Trophoblast cell (in vitro differentiated cells and primary cell): ENCODE measurements around the gene IFITM5.

Experiments used
- DNase-seq, 2 donors: peaks; one replicate each; pipeline ENCODE4 v3.0.0-alpha.2; 2016
- H2AFZ ChIP-seq: 2 replicates; pipeline ENCODE4 v1.6.1; 2013; ENCODE audit warnings: low read length, moderate library complexity, mild to moderate bottlenecking; ENCODE audit not compliant: insufficient read depth, poor library complexity
- H2AK5ac ChIP-seq: 2 replicates; pipeline ENCODE4 v1.6.1; 2013; ENCODE audit warnings: mild to moderate bottlenecking, low read length
- H2BK120ac ChIP-seq: 2 replicates; pipeline ENCODE4 v1.6.1; 2013; ENCODE audit warnings: low read length, mild to moderate bottlenecking, moderate library complexity; ENCODE audit not compliant: insufficient read depth, poor library complexity
- H2BK12ac ChIP-seq: 2 replicates; pipeline ENCODE4 v1.6.1; 2013; ENCODE audit warnings: mild to moderate bottlenecking, low read length, moderate library complexity
- H2BK5ac ChIP-seq: 2 replicates; pipeline ENCODE4 v1.6.1; 2013; ENCODE audit warnings: low read length, low read depth, moderate library complexity, mild to moderate bottlenecking; ENCODE audit not compliant: poor library complexity
- H3K14ac ChIP-seq: 2 replicates; pipeline ENCODE4 v1.6.1; 2013; ENCODE audit warnings: mild to moderate bottlenecking, low read length
- H3K18ac ChIP-seq: 2 replicates; pipeline ENCODE4 v1.6.1; 2013; ENCODE audit warnings: mild to moderate bottlenecking, low read length
- H3K23ac ChIP-seq: 2 replicates; pipeline ENCODE4 v1.6.1; 2013; ENCODE audit warnings: low read length
- H3K27ac ChIP-seq: 2 replicates; pipeline ENCODE4 v1.5.1; 2013; ENCODE audit warnings: low read depth, mild to moderate bottlenecking, inconsistent platforms, low read length, moderate library complexity
- H3K27me3 ChIP-seq: 2 replicates; pipeline ENCODE4 v1.6.1; 2013; ENCODE audit warnings: inconsistent platforms, mild to moderate bottlenecking, low read length, moderate library complexity; ENCODE audit not compliant: insufficient read depth
- H3K36me3 ChIP-seq, 2 experiments: 1 replicate in 1 of 2; 2 replicates in 1 of 2; pipeline ENCODE4 v1.6.1; 2013; ENCODE audit warnings: low read length in 2 of 2, mild to moderate bottlenecking in 2 of 2, moderate library complexity in 1 of 2; ENCODE audit not compliant: insufficient read depth in 2 of 2, control insufficient read depth in 1 of 2
- H3K4ac ChIP-seq: 2 replicates; pipeline ENCODE4 v1.6.1; 2013; ENCODE audit warnings: low read depth, mild to moderate bottlenecking, low read length, moderate library complexity
- H3K4me1 ChIP-seq, 2 experiments: 1 replicate in 1 of 2; 2 replicates in 1 of 2; pipeline ENCODE4 v1.6.1; 2013; ENCODE audit warnings: low read length in 2 of 2, mild to moderate bottlenecking in 2 of 2, moderate library complexity in 1 of 2; ENCODE audit not compliant: insufficient read depth in 2 of 2, control insufficient read depth in 1 of 2
- H3K4me2 ChIP-seq: 2 replicates; pipeline ENCODE4 v1.6.1; 2013; ENCODE audit warnings: inconsistent platforms, mild to moderate bottlenecking, low read length, moderate library complexity
- H3K4me3 ChIP-seq: 2 replicates; pipeline ENCODE4 v1.5.1; 2013; ENCODE audit warnings: mild to moderate bottlenecking, low read depth, low read length, inconsistent platforms
- H3K79me1 ChIP-seq: one replicate; pipeline ENCODE4 v1.6.1; 2013; ENCODE audit warnings: low read length
- H3K79me2 ChIP-seq: 2 replicates; pipeline ENCODE4 v1.6.1; 2013; ENCODE audit warnings: low read length, mild to moderate bottlenecking; ENCODE audit not compliant: control insufficient read depth, insufficient read depth, poor library complexity
- H3K9ac ChIP-seq: 2 replicates; pipeline ENCODE4 v1.6.1; 2013; ENCODE audit warnings: mild to moderate bottlenecking, low read length
- H3K9me3 ChIP-seq: 2 replicates; pipeline ENCODE4 v1.6.1; 2013; ENCODE audit warnings: low read depth, mild to moderate bottlenecking, control low read depth, inconsistent platforms, low read length; ENCODE audit not compliant: insufficient read depth
- H4K12ac ChIP-seq: 2 replicates; pipeline ENCODE4 v1.6.1; 2013; ENCODE audit warnings: low read depth, mild to moderate bottlenecking, low read length, moderate library complexity
- H4K8ac ChIP-seq: 2 replicates; pipeline ENCODE4 v1.6.1; 2013; ENCODE audit warnings: low read depth, mild to moderate bottlenecking, low read length, moderate library complexity
- H4K91ac ChIP-seq: one replicate; pipeline ENCODE4 v1.6.1; 2013; ENCODE audit warnings: low read depth, mild to moderate bottlenecking, low read length, moderate library complexity
- WGBS: extraction: QIAGEN DNeasy Blood & Tissue Kit; methylation state at CpG from one replicate; pipeline ENCODE4 v1.1.7; 2013; ENCODE audit warnings: missing lambda C conversion rate; ENCODE audit not compliant: insufficient read length, insufficient coverage; ENCODE audit errors: extremely low coverage; 5-methylcytosine and 5-hydroxymethylcytosine counted together

Gene IFITM5

GRCh38 chr11:272931-273198 is 26.5 kb downstream of the IFITM5 start:
- Histone ChIP-seq H4K12ac (no peak overlapping the region), H3K4me3 (no peak overlapping the region), H4K91ac (no peak overlapping the region), H3K9me3 (no peaks in the 10 kb centered on the region), H3K79me2 (no peaks in the 10 kb centered on the region), H3K4me2 (no peak overlapping the region), H2AFZ (no peak overlapping the region), H3K4ac (no peak overlapping the region), H2BK12ac (no peak overlapping the region), H2AK5ac (no peak overlapping the region), H3K14ac (no peak overlapping the region), H3K23ac (no peak overlapping the region), H2BK5ac (no peak overlapping the region), H3K18ac (no peak overlapping the region), H3K27ac (no peak overlapping the region), H2BK120ac (no peak overlapping the region), H4K8ac (no peak overlapping the region), H3K36me3 (no peaks in the 10 kb centered on the region), H3K27me3 (no peaks in the 10 kb centered on the region), H3K4me1 (peaks cover 0 to under 1% of the 10 kb centered on the region in 2 experiments), H3K9ac (no peak overlapping the region), H3K79me1 (peaks cover 2% of the 10 kb centered on the region)
- DNase-seq: no peak
- no CpG with 5 or more reads among the region's 6 CpGs for WGBS

GRCh38 chr11:272195-272930 is 27.0 kb downstream of the IFITM5 start:
- no peak overlapping the region for H3K23ac ChIP-seq
- H3K4me1 ChIP-seq: peaks cover 0 to 2% of the 10 kb centered on the region in 2 experiments
- WGBS: no CpG with 5 or more reads among the region's 22 CpGs
- H3K4me2 ChIP-seq: no peak overlapping the region
- no peak overlapping the region for H3K4me3 ChIP-seq
- H3K36me3 ChIP-seq: no peaks in the 10 kb centered on the region
- H2BK5ac ChIP-seq: no peak overlapping the region
- H3K9me3 ChIP-seq: no peaks in the 10 kb centered on the region
- no peak overlapping the region for H4K12ac ChIP-seq
- no peak overlapping the region for H3K14ac ChIP-seq
- H2BK120ac ChIP-seq: no peak overlapping the region
- H3K79me2 ChIP-seq: no peaks in the 10 kb centered on the region
- no peak overlapping the region for H2BK12ac ChIP-seq
- H3K79me1 ChIP-seq: peaks cover 2% of the 10 kb centered on the region
- H4K8ac ChIP-seq: no peak overlapping the region
- H3K4ac ChIP-seq: no peak overlapping the region
- H4K91ac ChIP-seq: no peak overlapping the region
- DNase-seq: no peak
- no peak overlapping the region for H2AFZ ChIP-seq
- no peak overlapping the region for H2AK5ac ChIP-seq
- H3K9ac ChIP-seq: no peak overlapping the region
- H3K18ac ChIP-seq: no peak overlapping the region
- no peaks in the 10 kb centered on the region for H3K27me3 ChIP-seq
- H3K27ac ChIP-seq: no peak overlapping the region

GRCh38 chr11:271319-271715 is 28.0 kb downstream of the IFITM5 start:
- Histone ChIP-seq H3K14ac (peak overlapping the region; percentile 40), H3K4me1 (peaks cover 0 to 2% of the 10 kb centered on the region in 2 experiments), H2BK120ac (no peak overlapping the region)

GRCh38 chr11:270451-271318 is 28.6 kb downstream of the IFITM5 start:
- H4K12ac ChIP-seq: no peak overlapping the region
- peak overlapping the region; percentile 40 for H3K14ac ChIP-seq
- H3K9ac ChIP-seq: peak overlapping the region; percentile 12
- H2BK120ac ChIP-seq: no peak overlapping the region
- H3K23ac ChIP-seq: no peak overlapping the region
- H2BK12ac ChIP-seq: no peak overlapping the region
- no peak overlapping the region for H3K27ac ChIP-seq
- peak overlapping the region; percentile 17 for H2AFZ ChIP-seq
- no peak overlapping the region for H2AK5ac ChIP-seq
- H4K91ac ChIP-seq: peak overlapping the region; percentile 66
- DNase-seq: peak in 1 of 2 donors; percentile 21
- H3K27me3 ChIP-seq: no peaks in the 10 kb centered on the region
- no CpG with 5 or more reads among the region's 18 CpGs for WGBS
- H2BK5ac ChIP-seq: no peak overlapping the region
- no peaks in the 10 kb centered on the region for H3K9me3 ChIP-seq
- H4K8ac ChIP-seq: peak overlapping the region; percentile 53
- peaks cover 0 to 2% of the 10 kb centered on the region in 2 experiments for H3K4me1 ChIP-seq
- H3K36me3 ChIP-seq: no peaks in the 10 kb centered on the region
- no peaks in the 10 kb centered on the region for H3K79me2 ChIP-seq
- peaks cover 2% of the 10 kb centered on the region for H3K79me1 ChIP-seq
- no peak overlapping the region for H3K4me3 ChIP-seq
- H3K4ac ChIP-seq: no peak overlapping the region
- no peak overlapping the region for H3K4me2 ChIP-seq
- no peak overlapping the region for H3K18ac ChIP-seq

More at GRCh38 chr11:271319-271715, 28.0 kb downstream of the IFITM5 start:
- no peak overlapping the region for H3K27ac ChIP-seq
- H3K4me2 ChIP-seq: no peak overlapping the region
- DNase-seq: no peak
- H3K27me3 ChIP-seq: no peaks in the 10 kb centered on the region
- no peak overlapping the region for H4K12ac ChIP-seq
- H3K4me3 ChIP-seq: no peak overlapping the region
- no CpG with 5 or more reads among the region's 8 CpGs for WGBS
- H3K4ac ChIP-seq: no peak overlapping the region
- no peak overlapping the region for H3K9ac ChIP-seq
- H2AFZ ChIP-seq: peak overlapping the region; percentile 17
- no peak overlapping the region for H2AK5ac ChIP-seq
- peaks cover 2% of the 10 kb centered on the region for H3K79me1 ChIP-seq
- no peaks in the 10 kb centered on the region for H3K9me3 ChIP-seq
- H3K79me2 ChIP-seq: no peaks in the 10 kb centered on the region
- no peak overlapping the region for H3K18ac ChIP-seq
- H4K8ac ChIP-seq: peak overlapping the region; percentile 53
- no peak overlapping the region for H2BK5ac ChIP-seq
- H4K91ac ChIP-seq: peak overlapping the region; percentile 66
- H3K23ac ChIP-seq: no peak overlapping the region
- no peak overlapping the region for H2BK12ac ChIP-seq
- H3K36me3 ChIP-seq: no peaks in the 10 kb centered on the region
